HG02840 (cell line): Measurements from ENCODE around the gene ARIH2.

ENCODE experiments used
- ATAC-seq: cut with Tn5 transposase; IDR thresholded peaks from one replicate; pipeline ENCODE4 v1.9.1; 2021; ENCODE audit warnings: mild to moderate bottlenecking, moderate library complexity, moderate number of reproducible peaks; ENCODE audit not compliant: unreplicated experiment, low FRiP score

Gene ARIH2

GRCh38 chr3:49030321-49030720, 111.7 kb downstream of the ARIH2 start:
- no peak for ATAC-seq

GRCh38 chr3:49032646-49033304, 114.1 kb downstream of the ARIH2 start:
- no peak for ATAC-seq

- no peak for ATAC-seq
Measured at GRCh38 chr3:49034650-49035049, 116.0 kb downstream of the ARIH2 start.

GRCh38 chr3:49035281-49035680, 116.6 kb downstream of the ARIH2 start:
- ATAC-seq = no peak
